HG03196 (cell line): ENCODE data around the gene CFAP97.
"Not testable (repeated sequence)": the region's sequence is repeated elsewhere in the genome, so short reads cannot be mapped to it uniquely, and the experiment has no call there.

Experiments
- ATAC-seq: cut with Tn5 transposase; IDR thresholded peaks from one replicate; pipeline ENCODE4 v1.9.1; 2021; ENCODE audit not compliant: unreplicated experiment

Gene CFAP97

GRCh38 chr4:185142912-185143600 is 60.7 kb downstream of the CFAP97 start, which contains the start of gene SLC25A4:
TSS of gene SLC25A4 (plus strand) at chr4:185143266. CDS start at chr4:185143373, 107 bp downstream.
- ATAC-seq = peak; percentile 96

GRCh38 chr4:185142564-185142911 is 61.3 kb downstream of the CFAP97 start:
- no peak for ATAC-seq

GRCh38 chr4:185141777-185142176 is 62.0 kb downstream of the CFAP97 start:
- no peak for ATAC-seq

- no peak for ATAC-seq
Observed at GRCh38 chr4:185139736-185140135, 64.1 kb downstream of the CFAP97 start.

- no peak for ATAC-seq
Observed at GRCh38 chr4:185138161-185138560, 65.6 kb downstream of the CFAP97 start.

- no peak for ATAC-seq
Observed at GRCh38 chr4:185137233-185137925, 66.4 kb downstream of the CFAP97 start.

GRCh38 chr4:185134307-185134869 is 69.4 kb downstream of the CFAP97 start:
- ATAC-seq = no peak

- no peak for ATAC-seq
Observed at GRCh38 chr4:185128272-185129119, 75.3 kb downstream of the CFAP97 start.

GRCh38 chr4:185127021-185127925 is 76.5 kb downstream of the CFAP97 start:
- no peak for ATAC-seq

- ATAC-seq = no peak
Observed at GRCh38 chr4:185124006-185124405, 79.8 kb downstream of the CFAP97 start.

GRCh38 chr4:185122681-185123345 is 81.0 kb downstream of the CFAP97 start:
- ATAC-seq = peak; percentile 58

- ATAC-seq = no peak
Observed at GRCh38 chr4:185120631-185120946, 83.2 kb downstream of the CFAP97 start.

- no peak for ATAC-seq
Observed at GRCh38 chr4:185119927-185120630, 83.7 kb downstream of the CFAP97 start.

- ATAC-seq = not testable (repeated sequence)
Observed at GRCh38 chr4:185119467-185119866, 84.3 kb downstream of the CFAP97 start.

- ATAC-seq = no peak
Observed at GRCh38 chr4:185118876-185119275, 84.9 kb downstream of the CFAP97 start.

GRCh38 chr4:185117300-185117934 is 86.4 kb downstream of the CFAP97 start:
- no peak for ATAC-seq

GRCh38 chr4:185115827-185116232 is 88.0 kb downstream of the CFAP97 start:
- ATAC-seq = no peak

- no peak for ATAC-seq
Observed at GRCh38 chr4:185113340-185113739, 90.5 kb downstream of the CFAP97 start.

GRCh38 chr4:185112104-185112503 is 91.7 kb downstream of the CFAP97 start:
- no peak for ATAC-seq
